CD4-positive, alpha-beta memory T cell (primary cell): ENCODE results near the gene DUSP9. TPM values are rescaled to one million over a fixed set of nuclear protein-coding genes. Genes with fewer than 3 reads are reported as not detected.
"Not testable (repeated sequence)": the region's sequence is repeated elsewhere in the genome, so short reads cannot be mapped to it uniquely, and the experiment has no call there.

Experiments
- CTCF ChIA-PET: fragments of 350-600 bp; sonication (Branson Sonifier 250); formaldehyde crosslinking; loops from one replicate; lab custom pipeline; 2021; ENCODE audit warnings: inconsistent platforms; ENCODE audit not compliant: partially characterized antibody; lab: Charles Lee
- POLR2A ChIA-PET: fragments of 350-600 bp; sonication (Branson Sonifier 250); formaldehyde crosslinking; loops from one replicate; lab custom pipeline; 2021; ENCODE audit not compliant: partially characterized antibody; lab: Charles Lee
- DNase-seq, 5 donors: peaks; one replicate each; pipeline versions ENCODE4 v3.0.0 to v3.0.0-alpha.2; 2020 to 2022; ENCODE audit warnings: mixed read lengths in 1 of 5
- H3K27ac ChIP-seq: one replicate; pipeline ENCODE4 v1.7.0; 2013; ENCODE audit warnings: low read depth, low read length
- H3K27me3 ChIP-seq: 2 replicates; pipeline ENCODE4 v1.7.0; 2013; ENCODE audit warnings: mild to moderate bottlenecking, low read length, moderate library complexity; ENCODE audit not compliant: insufficient read depth
- H3K36me3 ChIP-seq: 2 replicates; pipeline ENCODE4 v1.7.0; 2013; ENCODE audit warnings: mild to moderate bottlenecking, low read length, moderate library complexity; ENCODE audit not compliant: insufficient read depth
- H3K4me1 ChIP-seq: 2 replicates; pipeline ENCODE4 v1.7.0; 2013; ENCODE audit warnings: mild to moderate bottlenecking, low read length, moderate library complexity; ENCODE audit not compliant: insufficient read depth
- H3K4me3 ChIP-seq, 2 donors: one replicate each; pipeline ENCODE4 v1.7.0; 2013; ENCODE audit warnings: low read length in 2 of 2, mild to moderate bottlenecking in 1 of 2
- H3K9me3 ChIP-seq, 2 donors: one replicate each; pipeline ENCODE4 v1.7.0; 2013; ENCODE audit warnings: low read length in 2 of 2, control low read depth in 1 of 2; ENCODE audit not compliant: control insufficient read depth in 1 of 2
- H3K27ac Mint-ChIP-seq, 7 donors: one replicate each; pipeline ENCODE4 v1.8.0; 2020 to 2021; ENCODE audit warnings: mixed read lengths in 7 of 7, mild to moderate bottlenecking in 6 of 7, inconsistent platforms in 3 of 7, moderate library complexity in 3 of 7
- H3K27me3 Mint-ChIP-seq, 2 donors: one replicate each; pipeline ENCODE4 v1.8.0; 2020 to 2021; ENCODE audit warnings: mixed read lengths in 2 of 2
- H3K36me3 Mint-ChIP-seq, 2 donors: one replicate each; pipeline ENCODE4 v1.8.0; 2020 to 2021; ENCODE audit warnings: mixed read lengths in 2 of 2, inconsistent platforms in 1 of 2, mild to moderate bottlenecking in 1 of 2
- H3K4me1 Mint-ChIP-seq, 4 donors: one replicate each; pipeline ENCODE4 v1.8.0; 2020 to 2021; ENCODE audit warnings: mixed read lengths in 4 of 4, mild to moderate bottlenecking in 1 of 4
- H3K4me3 Mint-ChIP-seq, 8 donors: one replicate each; pipeline ENCODE4 v1.8.0; 2020 to 2021; ENCODE audit warnings: mixed read lengths in 8 of 8, mild to moderate bottlenecking in 7 of 8, moderate library complexity in 6 of 8, inconsistent platforms in 3 of 8
- H3K9me3 Mint-ChIP-seq, 8 donors: one replicate each; pipeline ENCODE4 v1.8.0; 2020 to 2021; ENCODE audit warnings: mixed read lengths in 8 of 8, mild to moderate bottlenecking in 5 of 8, inconsistent platforms in 3 of 8, moderate library complexity in 1 of 8
- intact Hi-C: fragments of 100-400 bp; cut with micrococcal nuclease; formaldehyde crosslinking; loops from one replicate; pipeline ENCODE4 v1.15.1; 2023
- polyA plus RNA-seq, 2 donors: library from polyadenylated mRNA; unstranded; fragments of 300-500 nt; fragmentation: Illumina TruSeq; gene quantifications; one replicate each; pipeline ENCODE4 v1.2.3, GENCODE V29; 2021
- total RNA-seq, 2 experiments: library from RNA; stranded (reverse); gene quantifications; one replicate each; pipeline ENCODE4 v1.2.3, GENCODE V29; 2021

Gene DUSP9
- total and polyA plus RNA-seq, 4 experiments from 2014 or later = not detected

DNA sequence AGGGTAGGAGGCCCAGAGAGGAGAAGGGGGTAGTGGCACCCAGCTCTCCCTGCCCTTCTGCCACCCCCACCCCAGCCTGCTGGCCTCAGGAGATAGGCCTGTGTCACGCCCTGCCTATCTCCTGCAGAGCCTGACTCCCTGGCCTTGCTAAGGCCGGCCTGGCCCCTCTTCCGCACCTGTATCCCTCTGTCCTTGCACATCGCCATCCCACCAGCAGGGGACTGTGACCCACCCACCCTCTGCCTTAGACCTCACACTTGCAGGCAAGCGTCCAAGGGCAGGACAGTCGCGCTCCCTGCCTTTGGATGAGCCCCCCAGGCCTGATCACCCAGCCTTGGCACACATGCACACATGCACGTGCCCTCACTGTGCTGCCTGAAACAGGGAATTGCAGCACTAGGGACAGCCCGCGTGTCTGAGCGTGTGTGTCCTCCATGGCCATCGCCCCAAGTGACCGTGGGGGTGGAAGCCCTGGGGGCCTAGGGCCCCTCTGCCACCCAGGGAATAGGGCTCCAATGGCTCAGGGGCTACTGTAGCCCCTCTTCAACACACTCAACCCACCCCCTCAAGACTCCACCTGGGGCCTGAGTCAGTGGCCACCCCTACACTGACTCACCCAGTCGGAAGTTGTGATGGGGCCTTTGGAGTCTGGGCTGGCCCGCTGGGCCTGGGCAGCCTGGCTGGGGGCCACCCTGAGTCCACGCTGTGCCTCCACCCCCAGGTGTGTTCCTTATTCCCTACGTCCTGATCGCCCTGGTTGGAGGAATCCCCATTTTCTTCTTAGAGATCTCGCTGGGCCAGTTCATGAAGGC is 42.9 kb downstream of the DUSP9 start:
- Histone ChIP-seq H3K27me3 (no peaks in the 10 kb centered on the region), H3K36me3 (no peaks in the 10 kb centered on the region), H3K4me3 (no peak overlapping the region), H3K4me1 (no peaks in the 10 kb centered on the region), H3K9me3 (no peaks in the 10 kb centered on the region), H3K27ac (no peak overlapping the region)
- Mint-ChIP-seq H3K4me3 (peak overlapping the region in 2 of 8 donors; percentile 35 to 55), H3K36me3 (no peaks in the 10 kb centered on the region), H3K4me1 (no peaks in the 10 kb centered on the region), H3K9me3 (no peaks in the 10 kb centered on the region), H3K27me3 (no peaks in the 10 kb centered on the region), H3K27ac (peak overlapping the region in 1 of 7 donors; percentile 29)
- DNase-seq = peak in 1 of 5 donors; percentile 29
- intact Hi-C loops = loop anchor here (5.0 kb wide), 2 partner anchors 32 to 262 kb away; partner anchors contain the start of genes ABCD1 and BCAP31
- POLR2A ChIA-PET = no interaction called here
- CTCF ChIA-PET = no interaction called here

DNA sequence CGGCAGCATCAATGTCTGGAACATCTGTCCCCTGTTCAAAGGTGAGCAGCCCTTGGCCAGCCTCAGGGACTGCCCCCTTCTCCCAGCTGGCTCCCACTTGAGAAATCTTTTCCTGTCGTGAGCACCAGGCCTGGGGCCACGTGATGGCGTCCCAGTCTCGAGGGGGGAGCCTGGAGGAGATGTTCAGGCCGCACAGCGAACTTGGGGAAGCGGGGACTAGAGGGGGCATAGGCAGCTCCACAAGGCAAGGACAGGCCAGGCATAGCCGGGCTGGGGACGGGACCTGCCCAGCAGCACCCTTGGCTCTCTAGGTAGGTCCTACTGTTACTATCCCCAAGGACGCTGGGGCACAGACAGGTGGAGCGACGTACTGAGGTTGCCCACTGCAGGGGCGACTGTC is 43.5 kb downstream of the DUSP9 start:
- no peaks in the 10 kb centered on the region for H3K4me1 Mint-ChIP-seq
- no peaks in the 10 kb centered on the region for H3K36me3 Mint-ChIP-seq
- peak overlapping the region in 2 of 8 donors; percentile 2 to 55 for H3K4me3 Mint-ChIP-seq
- ChIA-PET POLR2A (no interaction called here), CTCF (no interaction called here)
- Histone ChIP-seq H3K4me1 (no peaks in the 10 kb centered on the region), H3K4me3 (no peak overlapping the region), H3K9me3 (no peaks in the 10 kb centered on the region), H3K36me3 (no peaks in the 10 kb centered on the region), H3K27me3 (no peaks in the 10 kb centered on the region), H3K27ac (no peak overlapping the region)
- intact Hi-C loops = no loop called here
- DNase-seq = no peak
- H3K27me3 Mint-ChIP-seq = no peaks in the 10 kb centered on the region
- H3K27ac Mint-ChIP-seq = peak overlapping the region in 1 of 7 donors; percentile 29
- no peaks in the 10 kb centered on the region for H3K9me3 Mint-ChIP-seq

DNA sequence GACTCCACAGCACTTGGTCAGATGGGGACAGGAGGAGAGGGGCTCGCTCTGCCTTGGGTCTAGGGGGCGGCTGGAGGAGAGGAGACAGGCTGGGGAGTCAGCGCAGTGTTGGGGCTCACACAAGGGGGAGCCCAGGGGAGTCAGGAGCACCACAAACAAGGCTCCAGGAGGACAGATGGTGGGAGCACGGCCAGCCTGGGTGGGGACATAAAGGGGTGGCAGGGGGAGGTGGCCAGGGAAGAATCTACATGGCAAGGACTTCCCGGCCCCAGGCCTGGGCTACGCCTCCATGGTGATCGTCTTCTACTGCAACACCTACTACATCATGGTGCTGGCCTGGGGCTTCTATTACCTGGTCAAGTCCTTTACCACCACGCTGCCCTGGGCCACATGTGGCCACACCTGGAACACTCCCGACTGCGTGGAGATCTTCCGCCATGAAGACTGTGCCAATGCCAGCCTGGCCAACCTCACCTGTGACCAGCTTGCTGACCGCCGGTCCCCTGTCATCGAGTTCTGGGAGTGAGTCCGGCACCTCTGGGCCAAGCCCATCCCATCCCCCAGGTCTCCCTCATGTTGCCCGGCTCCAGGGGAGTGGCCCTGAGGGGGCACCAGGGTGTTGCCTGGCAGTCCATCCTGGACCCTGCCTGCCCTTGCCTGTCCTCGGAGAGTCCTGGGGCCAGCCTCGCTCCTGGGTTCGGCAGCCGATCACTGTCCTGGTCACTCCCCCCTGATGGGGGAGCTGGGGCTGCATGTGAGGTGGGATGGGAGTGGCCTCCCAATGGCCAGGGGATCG is 44.2 kb downstream of the DUSP9 start:
- H3K9me3 Mint-ChIP-seq, DNase-seq, H3K36me3 Mint-ChIP-seq, H3K4me1 ChIP-seq, H3K27me3 ChIP-seq, H3K27me3 Mint-ChIP-seq, H3K9me3 ChIP-seq, H3K4me3 ChIP-seq, H3K4me1 Mint-ChIP-seq, CTCF ChIA-PET, H3K27ac Mint-ChIP-seq, H3K27ac ChIP-seq, H3K4me3 Mint-ChIP-seq, intact Hi-C loops, POLR2A ChIA-PET, H3K36me3 ChIP-seq: not testable (repeated sequence)

DNA sequence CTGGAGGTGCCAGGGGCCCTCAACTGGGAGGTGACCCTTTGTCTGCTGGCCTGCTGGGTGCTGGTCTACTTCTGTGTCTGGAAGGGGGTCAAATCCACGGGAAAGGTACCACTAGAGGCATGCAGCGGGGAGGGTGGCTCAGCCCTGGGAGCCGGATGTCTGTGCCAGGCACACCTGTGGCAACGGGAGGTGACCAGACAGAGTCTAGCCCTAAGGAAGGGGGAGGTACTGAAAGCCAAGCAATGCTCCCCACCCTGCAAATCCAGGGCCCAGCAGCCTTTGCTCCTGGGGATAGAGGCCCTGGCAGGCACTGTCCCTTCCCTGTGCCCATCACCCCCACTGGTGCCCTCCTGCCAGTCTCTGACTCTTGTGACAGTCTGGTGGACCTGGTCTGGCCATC is 45.0 kb downstream of the DUSP9 start:
- no peaks in the 10 kb centered on the region for H3K27me3 Mint-ChIP-seq
- peaks cover 0 to 6% of the 10 kb centered on the region in 2 donors for H3K36me3 Mint-ChIP-seq
- Histone ChIP-seq H3K27ac (no peak overlapping the region), H3K27me3 (no peaks in the 10 kb centered on the region), H3K4me1 (no peaks in the 10 kb centered on the region), H3K9me3 (no peaks in the 10 kb centered on the region), H3K36me3 (no peaks in the 10 kb centered on the region), H3K4me3 (no peak overlapping the region)
- no peaks in the 10 kb centered on the region for H3K9me3 Mint-ChIP-seq
- no peak overlapping the region for H3K4me3 Mint-ChIP-seq
- POLR2A ChIA-PET = no interaction called here
- CTCF ChIA-PET = interaction anchor here (0.7 kb wide), 1 partner anchor 63 kb away, joined by 3 read pairs; no protein-coding TSS in a partner anchor
- no peak overlapping the region for H3K27ac Mint-ChIP-seq
- H3K4me1 Mint-ChIP-seq = no peaks in the 10 kb centered on the region
- no peak for DNase-seq
- intact Hi-C loops = no loop called here

DNA sequence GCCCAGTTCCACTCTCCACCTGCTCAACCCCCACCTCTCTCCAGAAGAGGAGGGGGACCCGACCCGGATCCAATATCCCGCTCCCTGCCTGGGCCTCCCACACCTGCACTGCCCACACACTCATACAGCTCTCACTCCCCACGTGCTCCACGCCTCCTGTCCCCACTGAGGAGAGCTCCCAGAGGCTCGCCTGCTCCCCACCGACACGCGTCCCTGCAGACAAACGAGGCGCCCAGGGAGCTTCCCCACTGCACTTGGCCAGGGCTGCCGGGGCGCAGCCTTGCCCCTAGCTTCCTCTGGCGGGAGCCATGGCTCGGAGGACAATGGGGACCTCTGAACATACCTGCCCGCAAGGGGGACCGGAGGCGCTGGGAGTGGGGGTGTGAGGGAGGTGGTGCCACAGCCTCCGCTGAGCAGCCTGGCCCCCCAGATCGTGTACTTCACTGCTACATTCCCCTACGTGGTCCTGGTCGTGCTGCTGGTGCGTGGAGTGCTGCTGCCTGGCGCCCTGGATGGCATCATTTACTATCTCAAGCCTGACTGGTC is 45.7 kb downstream of the DUSP9 start:
- Histone ChIP-seq H3K9me3 (no peaks in the 10 kb centered on the region), H3K4me1 (no peaks in the 10 kb centered on the region), H3K36me3 (no peaks in the 10 kb centered on the region), H3K4me3 (no peak overlapping the region), H3K27ac (no peak overlapping the region), H3K27me3 (no peaks in the 10 kb centered on the region)
- Mint-ChIP-seq H3K36me3 (peaks cover 0 to 13% of the 10 kb centered on the region in 2 donors), H3K27me3 (no peaks in the 10 kb centered on the region), H3K4me1 (no peaks in the 10 kb centered on the region), H3K9me3 (no peaks in the 10 kb centered on the region), H3K4me3 (no peak overlapping the region), H3K27ac (peak overlapping the region in 1 of 7 donors; percentile 68)
- intact Hi-C loops = no loop called here
- ChIA-PET CTCF (interaction anchor here (0.7 to 0.8 kb wide), 2 partner anchors 9 to 62 kb away, joined by 3 read pairs; no protein-coding TSS in a partner anchor), POLR2A (no interaction called here)
- DNase-seq = no peak

DNA sequence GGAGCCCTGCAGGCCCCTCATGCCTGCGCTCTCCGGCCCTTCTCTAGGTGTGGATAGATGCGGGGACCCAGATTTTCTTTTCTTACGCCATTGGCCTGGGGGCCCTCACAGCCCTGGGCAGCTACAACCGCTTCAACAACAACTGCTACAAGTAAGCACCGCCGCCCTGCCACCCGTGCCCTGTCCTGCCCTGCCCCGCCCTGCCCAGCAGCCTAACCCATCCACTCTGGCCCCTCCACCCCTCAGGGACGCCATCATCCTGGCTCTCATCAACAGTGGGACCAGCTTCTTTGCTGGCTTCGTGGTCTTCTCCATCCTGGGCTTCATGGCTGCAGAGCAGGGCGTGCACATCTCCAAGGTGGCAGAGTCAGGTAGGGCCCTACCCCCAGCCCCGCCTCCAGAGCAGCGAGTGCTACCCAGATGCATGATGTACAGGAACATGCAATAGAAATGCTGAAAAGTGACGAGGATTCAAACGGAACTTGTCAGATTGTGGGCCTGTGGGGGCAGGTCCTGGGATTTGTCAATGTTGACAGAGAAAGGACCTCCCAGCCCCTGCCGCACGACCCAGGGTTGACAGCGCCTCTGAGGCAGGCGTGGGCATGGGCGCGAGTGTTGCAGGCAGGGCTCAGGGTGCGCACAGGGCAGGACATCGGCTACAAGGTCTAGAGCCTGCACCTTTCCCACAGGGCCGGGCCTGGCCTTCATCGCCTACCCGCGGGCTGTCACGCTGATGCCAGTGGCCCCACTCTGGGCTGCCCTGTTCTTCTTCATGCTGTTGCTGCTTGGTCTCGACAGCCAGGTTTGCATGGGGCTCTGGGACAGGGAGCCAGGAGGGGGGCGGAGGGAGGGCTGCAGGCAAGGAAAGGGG is 46.4 kb downstream of the DUSP9 start:
- no peak overlapping the region for H3K27ac ChIP-seq
- no peaks in the 10 kb centered on the region for H3K36me3 ChIP-seq
- no peaks in the 10 kb centered on the region for H3K4me1 Mint-ChIP-seq
- POLR2A ChIA-PET = no interaction called here
- H3K4me3 ChIP-seq = no peak overlapping the region
- no peaks in the 10 kb centered on the region for H3K9me3 ChIP-seq
- DNase-seq = no peak
- H3K27me3 ChIP-seq = no peaks in the 10 kb centered on the region
- no peaks in the 10 kb centered on the region for H3K27me3 Mint-ChIP-seq
- H3K36me3 Mint-ChIP-seq = peaks cover 0 to 17% of the 10 kb centered on the region in 2 donors
- H3K4me1 ChIP-seq = no peaks in the 10 kb centered on the region
- no peaks in the 10 kb centered on the region for H3K9me3 Mint-ChIP-seq
- intact Hi-C loops = no loop called here
- H3K4me3 Mint-ChIP-seq = no peak overlapping the region
- no peak overlapping the region for H3K27ac Mint-ChIP-seq
- CTCF ChIA-PET = interaction anchor here (0.8 kb wide), 1 partner anchor 9 kb away, joined by 3 read pairs; no protein-coding TSS in a partner anchor
